Measurements from ENCODE around the gene FBXL17. TPM values are rescaled to one million over a fixed set of nuclear protein-coding genes. Genes with fewer than 3 reads are reported as not detected.

FBXL17 gene
- total and polyA plus RNA-seq, 2 of the 4 experiments (the other 2 are of a cell fraction), result 3.9 to 8.1 TPM

DNA sequence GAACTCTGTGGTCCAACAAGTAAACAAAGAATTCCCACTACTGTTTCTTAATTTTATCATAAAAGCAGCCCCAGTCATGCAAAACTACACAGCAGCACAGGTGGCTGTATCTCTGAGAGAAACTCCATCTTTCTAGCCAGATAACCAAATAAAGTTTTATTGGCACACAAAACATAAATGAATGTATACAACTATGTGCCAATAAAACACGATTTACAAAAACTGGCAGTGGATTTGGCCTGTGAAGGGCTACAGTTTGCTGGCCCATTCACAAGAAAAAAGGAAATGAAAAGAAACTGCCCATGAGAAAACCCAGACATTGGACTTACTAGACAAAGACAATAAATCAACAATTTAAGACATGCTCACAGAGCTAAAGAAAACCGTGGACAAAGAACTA is 10.6 kb downstream of the FBXL17 start:
- no peak overlapping the region for H2AK5ac ChIP-seq (ENCODE audit: low read depth, low read length)
- ChIA-PET CTCF (no interaction called here), POLR2A (ENCODE audit: unreplicated experiment) (no interaction called here)
- H3K18ac ChIP-seq (ENCODE audit: low read depth, low read length), result no peak overlapping the region
- H3K36me3 ChIP-seq (ENCODE audit: control insufficient read depth, insufficient read depth, low read length), result peaks cover 2% of the 10 kb centered on the region; the same call in 1 of the 2 replicates
- H2BK15ac ChIP-seq (ENCODE audit: low read depth, low read length), result no peak overlapping the region
- H3K9me1 ChIP-seq (ENCODE audit: insufficient read depth, low read length), result no peaks in the 10 kb centered on the region; the same call in 1 of the 2 replicates
- no peak overlapping the region for H4K91ac ChIP-seq (ENCODE audit: insufficient read depth, low read depth, low read length)
- intact Hi-C loops (cut with micrococcal nuclease), result no loop called here
- H3K23ac ChIP-seq (ENCODE audit: low read depth, low read length), result no peak overlapping the region
- H3K4ac ChIP-seq (ENCODE audit: low read depth, low read length), result no peak overlapping the region
- H3K56ac ChIP-seq (ENCODE audit: extremely low read depth, insufficient read depth, low read length), result no peak overlapping the region
- in situ Hi-C loops (cut with MboI; ENCODE audit: low sequenced_read_pairs), result no loop called here
- no peak overlapping the region for H3K9ac ChIP-seq (ENCODE audit: low read depth, low read length)
- H3K4me2 ChIP-seq (ENCODE audit: low read depth, low read length), result no peak overlapping the region
- no peak overlapping the region for H2AFZ ChIP-seq (replicated peaks; ENCODE audit: low read length, poor library complexity)
- DNase-seq (no peak), ATAC-seq (ENCODE audit: low read depth) (no peak)
- TF ChIP-seq, protein P1, sequence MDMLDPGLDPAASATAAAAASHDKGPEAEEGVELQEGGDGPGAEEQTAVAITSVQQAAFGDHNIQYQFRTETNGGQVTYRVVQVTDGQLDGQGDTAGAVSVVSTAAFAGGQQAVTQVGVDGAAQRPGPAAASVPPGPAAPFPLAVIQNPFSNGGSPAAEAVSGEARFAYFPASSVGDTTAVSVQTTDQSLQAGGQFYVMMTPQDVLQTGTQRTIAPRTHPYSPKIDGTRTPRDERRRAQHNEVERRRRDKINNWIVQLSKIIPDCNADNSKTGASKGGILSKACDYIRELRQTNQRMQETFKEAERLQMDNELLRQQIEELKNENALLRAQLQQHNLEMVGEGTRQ (IDR thresholded peaks at IDR 0.05; ENCODE audit: low read depth, low read length), result no peak
- TF ChIP-seq CHD1 (IDR thresholded peaks at IDR 0.05; ENCODE audit: low read depth, low read length) (no peak), RCOR1 (IDR thresholded peaks at IDR 0.05; ENCODE audit: insufficient replicate concordance, low read length) (no peak), NFE2L2 (IDR thresholded peaks at IDR 0.05; ENCODE audit: low read depth, low read length) (no peak), CEBPB (IDR thresholded peaks at IDR 0.05; ENCODE audit: low read depth, low read length) (no peak), RFX5 (IDR thresholded peaks at IDR 0.05; ENCODE audit: low read depth, low read length) (no peak)
- H4K5ac ChIP-seq (ENCODE audit: low read depth, low read length), result no peak overlapping the region
- no peak overlapping the region for H2AK9ac ChIP-seq (replicated peaks; ENCODE audit: low read depth, low read length, poor library complexity)
- no peaks in the 10 kb centered on the region for H3K27me3 ChIP-seq (ENCODE audit: control insufficient read depth, insufficient read depth, low read length)
- no TSS peak for BruUV-seq (replicated peaks)
- dilution Hi-C loops (cut with HindIII; ENCODE audit: low sequenced_read_pairs, unreplicated experiment), result no loop called here
- H4K20me1 ChIP-seq (ENCODE audit: insufficient read depth, low read length), result no peaks in the 10 kb centered on the region
- H3K4me3 ChIP-seq (ENCODE audit: insufficient read depth, low read depth, low read length), result no peak overlapping the region
- H2BK5ac ChIP-seq (ENCODE audit: low read depth, low read length, poor library complexity, severe bottlenecking), result no peak overlapping the region
- H3K9me3 ChIP-seq (ENCODE audit: control insufficient read depth, insufficient read depth, low read length), result peaks cover 14% of the 10 kb centered on the region
- H3K79me1 ChIP-seq (ENCODE audit: low read depth in 1 of 2, low read length in 2 of 2), result peaks cover 3 to 7% of the 10 kb centered on the region in 2 experiments; a peak in 3 of 4 replicates
- no peak overlapping the region for H4K8ac ChIP-seq (ENCODE audit: low read depth in 2 of 2, low read length in 2 of 2)
- no CpG with 5 or more reads among the region's 2 CpGs for WGBS, 2 experiments (ENCODE audit: extremely low coverage in 2 of 2, insufficient read length in 1 of 2)
- H3K14ac ChIP-seq (replicated peaks; ENCODE audit: low read depth, low read length), result no peak overlapping the region
- H3K4me1 ChIP-seq (ENCODE audit: control insufficient read depth, insufficient read depth, low read length), result no peaks in the 10 kb centered on the region
- no peak overlapping the region for H2BK120ac ChIP-seq (ENCODE audit: low read depth, low read length)
- H2BK20ac ChIP-seq (ENCODE audit: low read depth, low read length), result no peak overlapping the region
- H3K27ac ChIP-seq (ENCODE audit: insufficient read depth, low read length), result no peak overlapping the region

Data from IMR-90 (cell line).